ENCODE measurements around the gene ARID5B.
"Not testable (repeated sequence)": the region's sequence is repeated elsewhere in the genome, so short reads cannot be mapped to it uniquely, and the experiment has no call there.

The ARID5B gene

GRCh38 chr10:61964949-61965702, 63.6 kb downstream of the ARID5B start:
- DNase-seq (ENCODE audit: low read depth, low spot score): no peak

- no peak for DNase-seq (ENCODE audit: low read depth, low spot score)
Measured at GRCh38 chr10:61965703-61966395, 64.3 kb downstream of the ARID5B start.

DNA sequence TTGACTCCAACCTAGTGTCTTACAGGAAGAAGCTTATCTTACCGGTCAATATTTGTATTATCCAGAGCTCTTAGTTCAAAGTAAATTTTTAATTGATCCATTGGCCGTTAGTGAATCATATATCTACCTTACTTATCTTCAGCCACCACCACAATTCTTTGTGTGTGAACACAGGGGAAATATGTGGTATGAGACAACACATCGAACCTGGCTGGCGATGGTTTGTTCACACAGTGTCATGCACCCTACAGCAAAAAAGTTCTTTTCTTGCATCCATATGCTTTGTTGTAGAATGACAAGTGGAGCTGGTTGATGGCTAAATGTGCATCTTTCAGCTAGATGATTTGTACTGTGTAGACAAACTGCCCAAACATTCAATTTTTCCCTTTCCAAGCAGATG, 65.8 kb downstream of the ARID5B start:
- no peak for DNase-seq (ENCODE audit: low read depth, low spot score)

GRCh38 chr10:61970182-61971002, 68.9 kb downstream of the ARID5B start:
- DNase-seq (ENCODE audit: low read depth, low spot score): no peak

DNA sequence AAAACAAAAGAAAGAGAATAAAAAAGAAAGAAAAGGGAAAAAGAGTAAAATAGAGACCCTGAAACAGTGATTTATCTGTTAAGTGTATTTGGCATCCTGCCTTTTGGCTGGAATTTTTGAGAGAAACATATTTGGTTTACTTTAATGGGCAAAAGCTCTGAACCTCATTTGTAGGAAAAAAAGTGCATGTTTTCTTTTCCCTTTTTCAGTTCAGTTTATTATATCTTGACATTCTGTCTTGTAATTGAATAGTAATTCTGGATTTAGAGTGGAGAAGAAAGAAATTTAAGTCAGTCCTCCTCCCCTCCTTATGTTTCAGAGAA, 69.5 kb downstream of the ARID5B start:
- DNase-seq (ENCODE audit: low read depth, low spot score): no peak

DNA sequence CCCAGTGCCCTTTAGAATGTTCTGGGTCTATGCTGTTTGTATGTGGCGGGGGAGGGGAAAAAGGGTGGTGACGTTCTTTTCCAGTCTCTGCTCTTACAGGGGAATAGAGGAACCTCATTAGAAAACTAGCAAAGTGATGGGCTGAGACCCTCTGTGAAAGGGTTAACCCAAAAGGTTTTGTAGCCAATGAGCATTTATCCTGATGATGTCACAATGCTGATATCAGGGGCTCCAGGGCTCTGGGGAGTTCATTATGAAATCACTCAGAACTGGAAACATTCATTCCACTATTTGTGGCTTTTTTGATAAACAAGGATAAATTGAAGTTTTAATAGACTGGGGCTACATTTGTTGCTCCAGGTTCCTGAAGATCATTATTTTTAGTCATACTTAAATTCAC, 71.7 kb downstream of the ARID5B start:
- no peak for DNase-seq (ENCODE audit: low read depth, low spot score)

- DNase-seq (ENCODE audit: low read depth, low spot score): no peak
Measured at GRCh38 chr10:61973906-61974305, 72.4 kb downstream of the ARID5B start.

GRCh38 chr10:61974601-61975390, 73.3 kb downstream of the ARID5B start:
- no peak for DNase-seq (ENCODE audit: low read depth, low spot score)

- no peak for DNase-seq (ENCODE audit: low read depth, low spot score)
Measured at GRCh38 chr10:61975391-61975932, 74.0 kb downstream of the ARID5B start.

GRCh38 chr10:61976951-61977721, 75.6 kb downstream of the ARID5B start:
- not testable (repeated sequence) for DNase-seq (ENCODE audit: low read depth, low spot score)

DNA sequence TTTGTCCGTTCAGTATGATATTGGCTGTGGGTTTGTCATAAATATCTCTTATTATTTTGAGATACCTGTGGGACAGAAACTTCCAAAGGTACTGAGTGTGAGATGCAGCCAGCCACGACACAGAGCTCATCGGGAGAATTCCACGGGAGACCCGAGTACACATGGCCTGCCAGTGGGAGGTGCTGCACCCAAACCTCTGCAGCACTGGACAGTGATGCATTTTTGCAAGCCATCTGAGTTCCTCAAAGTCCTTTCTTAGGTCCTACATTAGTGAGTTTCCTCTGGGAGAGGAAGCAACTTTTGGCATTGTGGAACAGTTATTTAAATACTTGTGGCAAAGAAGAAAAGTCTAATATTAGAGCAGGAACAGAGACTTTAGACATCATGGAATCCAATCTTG, 77.5 kb downstream of the ARID5B start:
- no peak for DNase-seq (ENCODE audit: low read depth, low spot score)

DNA sequence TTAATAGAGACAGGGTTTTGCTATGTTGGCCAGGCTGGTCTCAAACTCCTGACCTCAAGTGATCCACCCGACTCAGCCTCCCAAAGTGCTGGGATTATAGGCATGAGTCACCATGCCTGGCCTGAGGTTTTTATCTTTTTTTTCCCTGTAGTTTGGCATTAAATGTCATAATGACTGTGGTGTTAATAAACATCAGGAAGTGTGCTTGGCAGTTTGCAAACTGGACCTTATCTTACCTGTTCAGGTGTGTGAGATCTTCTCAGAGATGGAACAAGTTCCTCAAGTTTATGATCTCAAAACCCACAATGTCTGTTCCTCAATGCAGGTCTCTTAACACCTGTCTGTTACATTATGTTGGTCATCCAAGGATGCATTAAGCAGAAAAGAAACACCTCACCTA, 80.0 kb downstream of the ARID5B start:
- DNase-seq (ENCODE audit: low read depth, low spot score): no peak

DNA sequence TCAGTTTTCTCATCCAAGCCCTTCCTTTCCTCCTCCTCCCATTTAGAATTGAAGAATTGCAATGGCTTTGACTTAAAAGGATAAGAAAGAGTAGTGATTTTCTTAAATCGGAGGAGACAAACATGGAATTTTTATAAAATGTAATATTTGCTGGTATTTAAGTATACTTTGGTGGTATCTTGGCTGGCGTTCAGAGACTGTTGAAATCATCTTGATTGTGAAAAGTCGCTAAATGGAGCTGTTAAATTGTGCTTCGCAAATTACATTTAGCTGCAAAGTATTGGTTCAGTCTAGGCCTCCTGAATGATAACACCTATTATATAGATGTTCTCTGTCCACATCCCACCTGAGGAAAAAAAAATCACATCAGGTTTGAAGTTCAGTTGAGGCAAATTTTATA, 81.8 kb downstream of the ARID5B start:
- DNase-seq (ENCODE audit: low read depth, low spot score): no peak

GRCh38 chr10:61984803-61985418, 83.4 kb downstream of the ARID5B start:
- no peak for DNase-seq (ENCODE audit: low read depth, low spot score)

DNA sequence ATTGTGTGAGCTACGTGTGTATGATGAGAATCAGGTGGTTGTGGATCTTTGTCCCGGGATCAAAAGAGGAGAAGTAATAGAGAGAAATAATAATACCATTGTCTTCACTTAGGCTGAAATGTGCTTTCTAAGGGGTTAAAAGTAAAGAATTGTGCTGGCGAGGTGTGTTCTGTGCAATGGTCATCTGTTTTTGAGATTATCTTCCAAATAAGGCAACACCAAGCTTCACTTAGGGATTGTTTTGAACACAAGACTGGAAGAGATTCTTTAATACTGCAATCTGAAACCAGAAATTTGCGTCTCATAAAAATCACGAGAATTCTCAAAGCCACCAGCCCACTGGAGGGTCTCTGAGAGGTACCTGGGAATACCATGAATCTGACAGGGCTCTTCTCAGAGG, 84.2 kb downstream of the ARID5B start:
- no peak for DNase-seq (ENCODE audit: low read depth, low spot score)

DNA sequence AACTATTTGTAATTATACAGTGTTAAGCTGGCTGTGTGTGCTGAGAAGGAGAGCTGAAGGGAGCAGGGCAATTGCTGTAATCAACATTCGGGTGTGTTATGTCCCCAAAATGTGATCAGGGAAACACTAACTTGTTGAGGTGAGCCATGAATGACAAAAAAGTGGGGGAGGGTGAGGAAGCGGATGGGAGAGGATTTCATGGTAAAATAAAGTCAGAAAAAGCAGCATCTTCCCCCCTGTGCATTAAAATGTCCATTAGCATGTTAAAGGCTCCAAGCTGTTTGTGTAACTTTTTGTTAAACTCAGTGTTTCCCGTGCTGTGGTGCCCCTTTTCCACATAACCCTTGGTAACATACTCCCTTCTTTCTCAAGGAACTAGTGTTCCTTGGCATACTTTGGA, 84.9 kb downstream of the ARID5B start:
- DNase-seq (ENCODE audit: low read depth, low spot score): no peak

DNA sequence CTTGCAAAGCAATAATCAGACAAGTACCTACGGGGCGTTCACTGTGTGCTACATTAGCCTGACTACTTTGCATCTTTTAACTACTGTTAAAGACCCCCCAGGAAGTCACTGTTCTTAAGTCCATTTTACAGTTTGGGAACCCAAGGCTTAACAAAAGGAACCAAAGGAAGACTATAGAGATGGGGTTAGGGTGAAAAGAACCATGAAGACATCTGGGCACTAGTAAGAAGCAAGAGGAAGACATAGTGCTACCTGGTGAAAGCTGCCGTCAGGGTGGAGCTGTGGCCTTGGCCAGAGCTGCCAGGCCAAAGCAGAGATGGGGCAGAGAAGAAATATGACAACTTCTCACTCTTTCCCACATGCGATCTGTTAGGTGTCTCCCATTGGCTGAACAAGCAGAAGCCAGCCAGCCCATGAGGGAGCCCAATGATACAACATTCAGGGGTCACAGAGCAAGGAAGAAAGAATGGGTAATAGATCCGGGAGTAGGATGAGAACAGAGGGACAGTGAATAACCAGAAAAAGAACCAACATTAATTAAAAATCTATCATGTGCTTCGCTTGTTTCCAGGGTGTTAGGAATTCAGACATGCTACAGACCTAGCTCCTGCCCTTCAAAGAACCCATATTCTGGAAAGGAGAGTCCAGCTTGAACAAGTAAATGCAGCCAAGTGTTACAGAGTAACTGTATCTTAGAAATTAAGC, 85.4 kb downstream of the ARID5B start:
- no peak for DNase-seq (ENCODE audit: low read depth, low spot score)

DNA sequence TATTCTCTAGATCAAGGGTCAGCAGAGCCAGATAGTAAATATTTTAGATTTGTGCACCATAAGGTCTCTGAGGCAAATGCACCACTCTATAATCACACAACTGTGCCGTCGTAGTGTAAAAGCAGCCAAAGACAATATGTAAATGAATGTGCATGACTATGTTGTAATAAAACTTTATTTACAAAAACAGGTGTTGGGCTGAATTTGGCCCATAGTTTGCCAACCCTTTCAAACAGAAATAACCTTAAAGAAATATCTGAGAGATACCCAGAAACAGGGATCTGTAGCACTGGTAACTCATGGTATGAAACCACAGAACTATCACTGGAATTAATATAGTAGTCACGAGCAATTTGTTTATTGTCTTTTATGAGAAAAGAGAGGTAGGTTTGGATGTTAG, 86.0 kb downstream of the ARID5B start:
- no peak for DNase-seq (ENCODE audit: low read depth, low spot score)

DNA sequence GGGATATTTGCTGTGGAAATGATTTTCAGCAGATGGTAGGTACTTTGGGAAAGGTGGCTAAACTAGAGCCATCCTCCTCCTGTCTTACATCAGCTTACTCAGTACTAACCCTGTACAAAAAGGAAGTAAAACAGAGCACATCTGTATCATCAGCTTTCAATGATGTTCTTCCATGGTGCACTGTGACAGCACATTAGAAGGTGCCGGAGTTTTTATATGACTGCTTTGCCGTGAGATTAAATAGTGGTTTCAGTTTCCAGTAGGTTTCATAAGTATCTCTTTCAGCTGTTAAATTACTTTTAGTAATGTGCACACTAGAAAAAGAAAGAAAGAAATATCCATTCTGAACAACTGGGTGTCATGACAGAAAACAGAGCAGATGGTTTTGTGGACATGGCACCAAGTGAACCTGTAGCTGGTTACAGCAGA, 86.5 kb downstream of the ARID5B start:
- peak; percentile 22 for DNase-seq (ENCODE audit: low read depth, low spot score)

All from activated CD4-positive, CD25-positive, alpha-beta regulatory T cell treated with anti-CD3 and anti-CD28 coated beads, Interleukin-2, amount 50 U/mL, for 16 hours (primary cell).